Measurements from ENCODE around the gene ZCCHC7. TPM values are rescaled to one million over a fixed set of nuclear protein-coding genes. Genes with fewer than 3 reads are reported as not detected.
"Not testable (repeated sequence)": the region's sequence is repeated elsewhere in the genome, so short reads cannot be mapped to it uniquely, and the experiment has no call there.

Gene ZCCHC7
- total and polyA plus RNA-seq, 9 donors, result 15.8 to 37.4 (median 28.4) TPM

GRCh38 chr9:37187292-37187691, 66.9 kb downstream of the ZCCHC7 start:
- Histone ChIP-seq H3K4me3 (no peak overlapping the region), H3K27me3 (no peaks in the 10 kb centered on the region), H3K27ac (no peak overlapping the region), H3K36me3 (no peaks in the 10 kb centered on the region), H3K9me3 (no peaks in the 10 kb centered on the region), H3K4me1 (ENCODE audit: insufficient read depth) (no peaks in the 10 kb centered on the region)
- intact Hi-C loops (cut with DNase I), result no loop called here
- TF ChIP-seq EP300 (IDR thresholded peaks at IDR 0.05) (no peak), CTCF (IDR thresholded peaks at IDR 0.05) (no peak), POLR2A (IDR thresholded peaks at IDR 0.05) (no peak)
- no peak for DNase-seq
- 93 to 96% (median 95%) methylated on average over 6 of the region's 6 CpGs for WGBS, 3 donors

DNA sequence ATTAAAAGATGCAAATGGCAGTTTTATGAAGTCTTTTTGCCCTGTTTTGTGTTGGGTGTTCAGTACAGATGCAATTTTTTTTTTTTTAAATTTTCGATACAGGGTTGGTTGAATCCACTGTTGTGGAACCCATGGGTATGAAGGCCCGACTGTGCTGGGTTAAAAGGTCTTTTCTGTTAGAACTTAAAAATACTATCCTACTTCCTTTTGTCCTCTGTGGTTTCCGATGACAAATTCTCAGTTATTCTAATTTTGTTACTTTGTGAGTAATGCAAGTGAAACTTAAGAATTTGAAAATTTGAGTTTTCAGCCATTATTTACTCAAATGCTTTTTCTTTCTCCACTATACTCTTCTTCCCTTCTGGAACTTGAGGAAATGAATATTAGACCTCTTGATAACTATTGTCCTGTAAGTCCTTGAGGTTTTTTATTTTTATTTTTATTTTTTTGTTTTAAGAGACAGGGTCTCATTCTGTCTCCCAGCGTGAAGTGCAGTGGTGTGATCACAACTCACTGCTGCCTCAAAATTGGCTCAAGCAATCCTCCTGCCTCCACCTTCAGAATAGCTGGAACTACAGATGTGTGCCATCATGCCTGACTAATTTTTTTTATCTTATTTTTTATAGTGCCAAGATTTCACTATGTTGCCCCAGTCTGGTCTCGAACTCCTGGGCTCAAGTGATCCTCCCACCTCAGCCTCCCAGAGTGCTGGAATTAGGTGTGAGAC, 67.5 kb downstream of the ZCCHC7 start:
- WGBS, 3 donors, result 93 to 94% (median 93%) methylated on average over 5 of the region's 5 CpGs
- no peaks in the 10 kb centered on the region for H3K9me3 ChIP-seq
- DNase-seq, result no peak
- H3K4me1 ChIP-seq (ENCODE audit: insufficient read depth), result no peaks in the 10 kb centered on the region
- TF ChIP-seq POLR2A (IDR thresholded peaks at IDR 0.05) (no peak), CTCF (IDR thresholded peaks at IDR 0.05) (no peak), EP300 (IDR thresholded peaks at IDR 0.05) (no peak)
- H3K27me3 ChIP-seq, result no peaks in the 10 kb centered on the region
- H3K4me3 ChIP-seq, result no peak overlapping the region
- H3K36me3 ChIP-seq, result no peaks in the 10 kb centered on the region
- intact Hi-C loops (cut with DNase I), result no loop called here
- no peak overlapping the region for H3K27ac ChIP-seq

- not testable (repeated sequence) for H3K36me3 ChIP-seq; DNase-seq; H3K27ac ChIP-seq; H3K27me3 ChIP-seq; H3K4me3 ChIP-seq; H3K4me1 ChIP-seq (ENCODE audit: insufficient read depth); H3K9me3 ChIP-seq
- 95 to 97% (median 97%) methylated on average over 13 of the region's 13 CpGs for WGBS, 3 donors
- intact Hi-C loops (cut with DNase I), result loop anchor here in 1 of 4 donors (5.0 kb wide), 1 partner anchor 713 kb away; no protein-coding TSS in a partner anchor
Observed at GRCh38 chr9:37190739-37191138, 70.4 kb downstream of the ZCCHC7 start.

GRCh38 chr9:37191403-37192089, 71.2 kb downstream of the ZCCHC7 start:
- H3K27me3 ChIP-seq, result no peaks in the 10 kb centered on the region
- H3K4me3 ChIP-seq, result no peak overlapping the region
- WGBS, 3 donors, result 87 to 92% (median 92%) methylated on average over 4 of the region's 4 CpGs
- H3K27ac ChIP-seq, result no peak overlapping the region
- DNase-seq, result no peak
- no peaks in the 10 kb centered on the region for H3K36me3 ChIP-seq
- H3K4me1 ChIP-seq (ENCODE audit: insufficient read depth), result no peaks in the 10 kb centered on the region
- H3K9me3 ChIP-seq, result no peaks in the 10 kb centered on the region
- intact Hi-C loops (cut with DNase I), result loop anchor here in 1 of 4 donors (5.0 kb wide), 1 partner anchor 714 kb away; no protein-coding TSS in a partner anchor
- TF ChIP-seq POLR2A (IDR thresholded peaks at IDR 0.05), result no peak
- TF ChIP-seq EP300 (IDR thresholded peaks at IDR 0.05), result no peak
- TF ChIP-seq CTCF (IDR thresholded peaks at IDR 0.05), result no peak

GRCh38 chr9:37192803-37193202, 72.4 kb downstream of the ZCCHC7 start:
- Histone ChIP-seq H3K9me3 (no peaks in the 10 kb centered on the region), H3K27ac (no peak overlapping the region), H3K4me3 (no peak overlapping the region), H3K4me1 (ENCODE audit: insufficient read depth) (no peaks in the 10 kb centered on the region), H3K36me3 (no peaks in the 10 kb centered on the region), H3K27me3 (no peaks in the 10 kb centered on the region)
- TF ChIP-seq CTCF (IDR thresholded peaks at IDR 0.05), result no peak
- no peak for DNase-seq
- intact Hi-C loops (cut with DNase I), result loop anchor here in 1 of 4 donors (5.0 kb wide), 1 partner anchor 716 kb away; no protein-coding TSS in a partner anchor
